GM18517 (cell line): ENCODE data around the gene PTTG1IP.

Experiments
- ATAC-seq: cut with Tn5 transposase; IDR thresholded peaks from one replicate; pipeline ENCODE4 v1.9.1; 2021; ENCODE audit warnings: mild to moderate bottlenecking, moderate library complexity; ENCODE audit not compliant: unreplicated experiment

The PTTG1IP gene

GRCh38 chr21:44909719-44910118 is 36.2 kb upstream of the PTTG1IP start:
- no peak for ATAC-seq

- no peak for ATAC-seq
Observed at GRCh38 chr21:44908908-44909307, 35.4 kb upstream of the PTTG1IP start.

- no peak for ATAC-seq
Observed at GRCh38 chr21:44907966-44908895, 34.7 kb upstream of the PTTG1IP start.

DNA sequence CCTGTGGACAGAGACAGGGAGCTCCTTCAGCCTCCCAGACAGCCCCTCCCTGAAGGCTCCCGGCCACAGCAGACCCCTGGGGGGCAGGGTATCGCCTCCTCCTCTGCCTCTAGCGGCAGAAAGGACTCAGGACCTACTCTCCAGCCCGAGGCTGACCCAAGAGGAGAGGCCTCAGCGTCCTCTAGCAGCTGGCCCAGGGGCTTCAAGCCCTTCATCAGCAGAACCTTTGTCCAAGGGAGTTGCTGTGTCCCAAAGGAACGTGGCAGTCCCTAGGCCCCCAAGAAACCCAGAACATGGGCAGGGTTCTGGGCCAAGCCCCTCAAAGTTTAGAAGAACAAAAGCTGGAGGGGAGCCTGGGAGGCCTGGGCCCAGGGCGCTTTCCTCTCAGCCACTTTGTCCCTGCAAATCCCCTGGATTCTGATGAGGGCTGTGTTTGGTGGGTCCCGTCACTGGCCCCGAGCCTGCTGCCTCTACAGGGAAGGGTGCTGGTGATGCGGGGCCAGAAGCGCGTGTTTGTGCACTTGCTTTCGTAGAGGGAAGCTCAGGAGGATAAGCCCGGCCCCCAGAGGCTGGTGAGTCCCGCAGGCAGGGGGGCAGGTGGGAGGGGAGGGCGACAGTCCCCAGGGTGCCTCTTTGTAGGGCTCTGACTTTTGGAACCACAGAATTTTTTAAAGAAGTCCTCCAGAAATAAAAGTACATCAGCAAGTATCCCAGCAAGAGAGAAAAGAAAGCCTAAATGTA is 33.9 kb upstream of the PTTG1IP start:
- ATAC-seq, result no peak

DNA sequence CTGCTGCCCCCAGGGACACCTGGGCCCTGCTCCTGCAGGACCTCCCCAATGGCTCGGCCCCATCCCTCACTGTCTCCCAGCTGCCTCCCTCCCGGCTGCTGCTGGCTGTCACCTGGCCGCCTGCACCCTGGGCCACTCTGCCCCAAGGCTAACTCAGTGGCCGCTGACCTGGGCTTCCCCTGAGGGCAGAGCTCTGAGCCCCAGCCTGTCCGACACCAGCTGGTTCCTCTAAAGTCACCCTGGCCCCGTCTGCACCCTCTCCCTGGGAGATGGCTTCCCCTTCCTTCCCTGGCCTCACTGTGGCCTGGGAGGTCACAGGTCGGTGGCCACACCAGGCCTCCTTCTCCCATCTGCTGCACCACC is 32.2 kb upstream of the PTTG1IP start:
- no peak for ATAC-seq

- ATAC-seq, result no peak
Observed at GRCh38 chr21:44905016-44905727, 31.7 kb upstream of the PTTG1IP start.

- ATAC-seq, result no peak
Observed at GRCh38 chr21:44904141-44904923, 30.8 kb upstream of the PTTG1IP start.

DNA sequence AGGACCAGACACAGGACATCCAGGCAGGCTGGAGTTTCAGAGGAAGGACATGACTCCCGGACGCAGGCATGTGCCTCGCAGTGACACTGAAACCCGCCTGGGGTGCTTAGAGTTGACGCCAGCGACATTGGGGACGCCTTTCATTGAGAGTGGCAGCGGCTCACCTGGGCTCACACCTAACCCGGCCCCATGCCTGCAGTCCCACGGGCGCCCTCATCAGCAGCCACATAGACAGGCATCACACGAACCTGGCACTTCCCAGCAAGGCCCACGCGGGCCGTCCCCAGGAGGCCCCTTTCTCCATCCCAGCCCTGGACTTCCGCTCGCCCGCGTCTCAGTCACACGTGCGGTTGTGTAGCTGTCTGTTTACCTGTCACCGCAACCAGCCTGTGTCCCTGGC is 30.2 kb upstream of the PTTG1IP start:
- ATAC-seq, result no peak

DNA sequence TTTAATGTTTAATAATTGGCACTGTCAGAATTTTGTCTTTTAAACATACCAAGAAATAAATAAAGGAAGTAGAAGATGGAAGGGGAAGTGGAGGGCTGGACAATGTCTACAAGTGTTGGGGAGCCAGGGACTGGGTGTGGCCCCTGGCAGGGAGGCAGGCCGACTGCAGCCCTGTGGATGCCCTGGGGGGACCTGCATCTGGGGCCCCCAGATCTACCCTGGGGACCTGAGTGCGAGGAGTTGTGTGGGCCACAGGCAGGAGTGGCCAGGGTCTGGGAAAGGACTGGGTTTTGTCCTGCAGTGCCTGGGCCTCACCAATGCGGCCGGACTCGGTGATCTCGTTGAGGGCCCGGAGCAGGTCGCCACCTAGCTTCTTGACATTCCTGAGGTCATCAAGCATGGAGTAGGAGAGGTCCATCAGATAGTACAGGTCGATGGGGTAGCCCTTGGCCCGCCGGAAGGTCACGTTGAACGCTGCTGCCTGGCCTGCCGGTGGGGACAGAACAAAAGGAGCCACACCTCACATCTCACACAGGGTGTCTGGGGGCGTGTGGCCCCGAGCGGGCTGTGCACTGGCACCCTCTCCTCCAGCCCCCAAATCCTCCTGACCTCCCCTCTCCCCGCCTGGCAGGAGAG is 29.7 kb upstream of the PTTG1IP start:
- no peak for ATAC-seq

GRCh38 chr21:44902268-44903049 is 29.0 kb upstream of the PTTG1IP start:
- ATAC-seq, result no peak

- ATAC-seq, result no peak
Observed at GRCh38 chr21:44901391-44902074, 28.0 kb upstream of the PTTG1IP start.

DNA sequence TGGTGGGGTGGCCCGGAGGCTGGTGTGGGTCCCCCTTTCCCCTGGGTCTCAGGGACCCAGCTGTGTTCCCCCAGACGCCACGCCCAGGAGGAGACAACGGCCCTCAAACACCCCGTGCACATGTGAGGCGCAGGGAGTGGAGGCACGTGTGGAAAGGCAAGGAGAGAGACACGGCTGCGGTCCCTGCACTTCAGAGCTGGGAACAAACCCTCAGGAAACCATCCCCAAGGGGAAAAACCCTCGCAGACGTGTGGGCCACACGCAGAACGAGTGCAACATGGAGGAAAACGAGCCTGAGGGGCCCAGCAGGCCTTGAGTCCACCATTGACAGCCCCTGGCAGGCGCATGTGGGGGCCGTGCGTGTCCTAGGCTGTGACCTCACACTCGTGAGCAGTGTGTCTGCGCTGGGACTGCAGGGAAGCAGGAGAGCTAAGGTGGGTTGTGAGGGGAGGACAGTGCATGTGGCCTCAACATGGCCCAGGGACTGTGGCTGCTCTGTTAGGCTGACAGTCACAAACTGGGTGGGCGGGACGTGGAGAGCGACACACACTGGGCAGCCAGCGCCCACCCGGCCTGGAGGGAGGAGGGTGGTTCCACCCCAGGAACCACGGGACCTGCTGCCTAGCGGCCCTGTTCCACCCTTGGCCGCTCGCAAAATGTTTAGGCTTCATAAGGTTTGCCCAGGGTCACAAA is 27.2 kb upstream of the PTTG1IP start:
- no peak for ATAC-seq

GRCh38 chr21:44899768-44900558 is 26.5 kb upstream of the PTTG1IP start:
- ATAC-seq, result no peak

GRCh38 chr21:44898851-44899767 is 25.6 kb upstream of the PTTG1IP start:
- no peak for ATAC-seq

GRCh38 chr21:44898011-44898488 is 24.6 kb upstream of the PTTG1IP start:
- no peak for ATAC-seq

DNA sequence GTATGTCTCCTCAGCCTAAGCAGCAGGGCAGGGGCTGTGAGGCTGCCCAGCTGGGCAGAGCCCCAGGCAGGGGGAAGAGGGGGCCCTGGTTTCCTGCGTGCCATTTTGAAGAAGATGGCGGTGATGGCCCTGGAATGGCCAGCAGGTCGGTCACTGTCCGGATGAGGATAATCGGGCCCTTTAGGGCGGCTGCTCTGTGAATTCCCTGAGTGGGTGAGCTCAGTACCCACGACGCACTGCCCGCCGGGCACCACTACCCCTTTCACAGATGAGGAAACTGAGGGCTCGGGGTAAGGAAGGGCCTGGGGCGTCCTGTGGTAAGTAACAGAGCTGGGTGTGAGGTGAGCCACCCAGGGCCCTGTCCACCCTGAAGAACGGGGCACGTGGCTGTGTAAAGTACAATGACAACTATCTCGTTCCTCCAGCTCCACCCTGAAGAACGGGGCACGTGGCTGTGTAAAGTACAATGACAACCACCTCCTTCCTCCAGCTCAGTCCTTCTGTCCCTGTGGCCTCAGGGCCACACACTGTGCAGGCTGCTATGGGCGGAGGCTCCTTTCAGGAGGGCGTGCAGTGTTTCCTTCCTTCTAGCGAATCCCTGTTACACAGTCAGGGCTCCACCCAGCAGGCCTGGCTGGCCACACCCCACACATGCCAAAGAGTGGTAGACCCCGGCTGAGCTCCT is 24.0 kb upstream of the PTTG1IP start:
- no peak for ATAC-seq
